Measurements from ENCODE around the gene FGF4. TPM values are rescaled to one million over a fixed set of nuclear protein-coding genes. Genes with fewer than 3 reads are reported as not detected.

Gene FGF4
- total RNA-seq, 3 donors from 2014 or later, result not detected

GRCh38 chr11:69815973-69816372, 40.8 kb upstream of the FGF4 start:
- intact Hi-C loops (cut with DNase I, micrococcal nuclease), result no loop called here
- Histone ChIP-seq H3K4me3 (no peak overlapping the region), H3K4me1 (ENCODE audit: low read depth) (peaks cover 3% of the 10 kb centered on the region), H3K36me3 (ENCODE audit: low read depth) (no peaks in the 10 kb centered on the region), H3K9me3 (no peaks in the 10 kb centered on the region)
- ATAC-seq, result no peak
- TF ChIP-seq, protein P1, sequence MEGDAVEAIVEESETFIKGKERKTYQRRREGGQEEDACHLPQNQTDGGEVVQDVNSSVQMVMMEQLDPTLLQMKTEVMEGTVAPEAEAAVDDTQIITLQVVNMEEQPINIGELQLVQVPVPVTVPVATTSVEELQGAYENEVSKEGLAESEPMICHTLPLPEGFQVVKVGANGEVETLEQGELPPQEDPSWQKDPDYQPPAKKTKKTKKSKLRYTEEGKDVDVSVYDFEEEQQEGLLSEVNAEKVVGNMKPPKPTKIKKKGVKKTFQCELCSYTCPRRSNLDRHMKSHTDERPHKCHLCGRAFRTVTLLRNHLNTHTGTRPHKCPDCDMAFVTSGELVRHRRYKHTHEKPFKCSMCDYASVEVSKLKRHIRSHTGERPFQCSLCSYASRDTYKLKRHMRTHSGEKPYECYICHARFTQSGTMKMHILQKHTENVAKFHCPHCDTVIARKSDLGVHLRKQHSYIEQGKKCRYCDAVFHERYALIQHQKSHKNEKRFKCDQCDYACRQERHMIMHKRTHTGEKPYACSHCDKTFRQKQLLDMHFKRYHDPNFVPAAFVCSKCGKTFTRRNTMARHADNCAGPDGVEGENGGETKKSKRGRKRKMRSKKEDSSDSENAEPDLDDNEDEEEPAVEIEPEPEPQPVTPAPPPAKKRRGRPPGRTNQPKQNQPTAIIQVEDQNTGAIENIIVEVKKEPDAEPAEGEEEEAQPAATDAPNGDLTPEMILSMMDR (IDR thresholded peaks at IDR 0.05), result no peak
- DNase-seq, result no peak

DNA sequence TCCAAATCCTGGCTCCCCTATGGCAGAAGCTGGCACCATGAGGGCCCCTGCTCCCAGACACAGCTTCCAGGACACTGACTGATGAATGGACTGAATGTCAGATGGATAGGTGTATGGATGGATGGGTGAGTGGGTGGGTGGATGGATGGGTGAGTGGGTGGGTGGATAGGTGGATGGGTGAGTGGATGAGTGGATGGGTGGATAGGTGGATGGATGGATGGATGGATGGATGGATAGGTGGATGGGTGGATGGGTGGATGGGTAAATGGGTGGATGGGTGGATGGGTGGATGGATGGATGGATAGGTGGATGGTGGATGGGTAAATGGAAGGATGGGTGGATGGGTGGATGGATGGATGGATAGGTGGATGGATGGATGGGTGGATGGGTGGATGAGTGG, 39.8 kb upstream of the FGF4 start:
- ATAC-seq (no peak), DNase-seq (no peak)
- Histone ChIP-seq H3K4me3 (no peak overlapping the region), H3K4me1 (ENCODE audit: low read depth) (peaks cover 3% of the 10 kb centered on the region), H3K9me3 (no peaks in the 10 kb centered on the region), H3K36me3 (ENCODE audit: low read depth) (no peaks in the 10 kb centered on the region)
- TF ChIP-seq, protein P1 (IDR thresholded peaks at IDR 0.05), result no peak
- intact Hi-C loops (cut with DNase I, micrococcal nuclease), result no loop called here

- Histone ChIP-seq H3K36me3 (ENCODE audit: low read depth) (no peaks in the 10 kb centered on the region), H3K9me3 (no peaks in the 10 kb centered on the region), H3K4me3 (no peak overlapping the region), H3K4me1 (ENCODE audit: low read depth) (peaks cover 3% of the 10 kb centered on the region)
- intact Hi-C loops (cut with DNase I, micrococcal nuclease), result no loop called here
- ATAC-seq (no peak), DNase-seq (no peak)
- TF ChIP-seq, protein P1 (IDR thresholded peaks at IDR 0.05), result no peak
These were observed 39.3 kb upstream of the FGF4 start for GRCh38 chr11:69814411-69814810.

GRCh38 chr11:69813839-69814238, 38.7 kb upstream of the FGF4 start:
- Histone ChIP-seq H3K36me3 (ENCODE audit: low read depth) (no peaks in the 10 kb centered on the region), H3K9me3 (no peaks in the 10 kb centered on the region), H3K4me1 (ENCODE audit: low read depth) (peaks cover 3% of the 10 kb centered on the region), H3K4me3 (no peak overlapping the region)
- intact Hi-C loops (cut with DNase I, micrococcal nuclease), result no loop called here
- no peak for DNase-seq
- TF ChIP-seq, protein P1 (IDR thresholded peaks at IDR 0.05), result no peak
- ATAC-seq, result no peak

GRCh38 chr11:69812946-69813345, 37.8 kb upstream of the FGF4 start:
- ATAC-seq (no peak), DNase-seq (no peak)
- Histone ChIP-seq H3K36me3 (ENCODE audit: low read depth) (no peaks in the 10 kb centered on the region), H3K4me3 (no peak overlapping the region), H3K4me1 (ENCODE audit: low read depth) (peaks cover 3% of the 10 kb centered on the region), H3K9me3 (no peaks in the 10 kb centered on the region)
- TF ChIP-seq, protein P1 (IDR thresholded peaks at IDR 0.05), result no peak
- intact Hi-C loops (cut with DNase I, micrococcal nuclease), result no loop called here

GRCh38 chr11:69812256-69812655, 37.1 kb upstream of the FGF4 start:
- intact Hi-C loops (cut with DNase I, micrococcal nuclease), result no loop called here
- TF ChIP-seq, protein P1 (IDR thresholded peaks at IDR 0.05), result no peak
- DNase-seq (no peak), ATAC-seq (no peak)
- no peaks in the 10 kb centered on the region for H3K36me3 ChIP-seq (ENCODE audit: low read depth)
- no peaks in the 10 kb centered on the region for H3K9me3 ChIP-seq
- no peaks in the 10 kb centered on the region for H3K4me1 ChIP-seq (ENCODE audit: low read depth)
- H3K4me3 ChIP-seq, result no peak overlapping the region
